Hepatocyte (in vitro differentiated cells): Measurements from ENCODE around the gene GGNBP2. TPM values are rescaled to one million over a fixed set of nuclear protein-coding genes. Genes with fewer than 3 reads are reported as not detected.

ENCODE experiments used
- DNase-seq: peaks from one replicate; pipeline ENCODE4 v3.0.0-alpha.2; 2016; ENCODE audit warnings: low spot score
- H2AFZ ChIP-seq: fragments of 200-600 bp; sonication (generic); 2 replicates; pipeline ENCODE4 v1.6.0; 2016; ENCODE audit warnings: antibody characterized with exemption, mild to moderate bottlenecking
- H3K27ac ChIP-seq: fragments of 200-600 bp; sonication (generic); 2 replicates; pipeline ENCODE4 v1.5.1; 2016; ENCODE audit warnings: mild to moderate bottlenecking
- H3K27me3 ChIP-seq: fragments of 200-600 bp; sonication (generic); 2 replicates; pipeline ENCODE4 v1.6.1; 2016
- H3K36me3 ChIP-seq: fragments of 200-600 bp; sonication (generic); replicated peaks from 2 replicates; pipeline ENCODE4 v1.5.1; 2016; ENCODE audit warnings: low read depth; ENCODE audit not compliant: insufficient read depth
- H3K4me1 ChIP-seq: fragments of 200-600 bp; sonication (generic); 2 replicates; pipeline ENCODE4 v1.5.1; 2016; ENCODE audit warnings: mild to moderate bottlenecking, moderate library complexity; ENCODE audit not compliant: insufficient read depth
- H3K4me2 ChIP-seq: fragments of 200-600 bp; sonication (generic); 2 replicates; pipeline ENCODE4 v1.6.0; 2016
- H3K4me3 ChIP-seq: fragments of 200-600 bp; sonication (generic); 2 replicates; pipeline ENCODE4 v1.5.1; 2016; ENCODE audit warnings: mild to moderate bottlenecking
- H3K79me2 ChIP-seq: fragments of 200-600 bp; sonication (generic); 2 replicates; pipeline ENCODE4 v1.6.0; 2017; ENCODE audit warnings: mild to moderate bottlenecking
- H3K9me2 ChIP-seq: fragments of 200-600 bp; sonication (generic); replicated peaks from 2 replicates; pipeline ENCODE4 v1.6.0; 2017; ENCODE audit warnings: mild to moderate bottlenecking; ENCODE audit not compliant: insufficient read depth
- H3K9me3 ChIP-seq: fragments of 200-600 bp; sonication (generic); 2 replicates; pipeline ENCODE4 v1.5.1; 2016; ENCODE audit warnings: low read depth, mild to moderate bottlenecking
- H4K20me1 ChIP-seq: fragments of 200-600 bp; sonication (generic); 2 replicates; pipeline ENCODE4 v1.6.0; 2016; ENCODE audit warnings: mild to moderate bottlenecking; ENCODE audit not compliant: insufficient read depth, poor library complexity, severe bottlenecking
- CTCF ChIP-seq: fragments of 200-600 bp; sonication (generic); IDR thresholded peaks from 2 replicates; pipeline ENCODE4 v1.5.1; 2016; ENCODE audit warnings: antibody characterized with exemption, mild to moderate bottlenecking; ENCODE audit not compliant: poor library complexity
- EZH2 ChIP-seq: fragments of 200-600 bp; sonication (generic); IDR thresholded peaks from 2 replicates; pipeline ENCODE4 v1.6.1; 2016; ENCODE audit warnings: antibody characterized with exemption, mild to moderate bottlenecking, borderline replicate concordance
- EZH2phosphoT487 ChIP-seq: fragments of 200-600 bp; sonication (generic); IDR thresholded peaks from one replicate; pipeline ENCODE4 v1.6.1; 2018; ENCODE audit warnings: antibody characterized with exemption, mild to moderate bottlenecking, low read depth, moderate library complexity; ENCODE audit not compliant: unreplicated experiment, severe bottlenecking
- WGBS: methylation state at CpG from one replicate; pipeline ENCODE4 v1.1.6; 2016; ENCODE audit warnings: low lambda C conversion rate; ENCODE audit errors: missing lambda C conversion rate; 5-methylcytosine and 5-hydroxymethylcytosine counted together
- polyA plus RNA-seq: library from polyadenylated mRNA; unstranded; fragments of >200 nt; fragmentation: Nextera tagmentation; extraction: Ambion mirVana; gene quantifications from 2 replicates; pipeline ENCODE4 v1.2.1, GENCODE V29; 2016
- total RNA-seq: library from RNA; depleted of rRNA; stranded (reverse); fragments of >200 nt; gene quantifications from 2 replicates; pipeline ENCODE4 v1.2.3, GENCODE V29; 2014

The GGNBP2 gene
- total and polyA plus RNA-seq, 2 experiments from 2014 or later, result 52.2 to 79.9 TPM

GRCh38 chr17:36612323-36612722, 67.6 kb downstream of the GGNBP2 start:
- H3K4me2 ChIP-seq, result no peak overlapping the region
- WGBS, result 90% methylated on average over 3 of the region's 3 CpGs

DNA sequence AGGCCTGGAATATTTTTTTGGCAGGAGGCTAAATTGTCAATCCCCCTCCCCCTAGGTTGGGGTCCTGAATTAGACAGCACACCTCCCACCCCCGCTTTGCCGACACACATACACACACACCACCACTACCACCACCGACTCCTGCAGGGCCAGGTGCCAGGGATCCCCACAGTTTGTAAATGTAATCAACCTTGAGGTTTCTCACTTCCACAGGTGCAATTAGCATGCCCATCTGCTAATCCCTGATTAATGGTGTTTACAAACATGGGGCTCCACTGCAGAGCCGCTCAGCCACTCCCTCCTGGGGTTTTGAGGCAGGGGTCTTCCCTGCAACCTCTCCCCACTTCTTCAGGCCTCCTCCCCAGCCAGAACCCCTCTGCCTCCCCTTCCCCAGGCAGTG, 68.4 kb downstream of the GGNBP2 start:
- Histone ChIP-seq H4K20me1 (no peaks in the 10 kb centered on the region), H3K27me3 (no peaks in the 10 kb centered on the region), H3K9me3 (no peaks in the 10 kb centered on the region), H3K4me3 (no peak overlapping the region), H3K4me2 (no peak overlapping the region), H3K36me3 (no peaks in the 10 kb centered on the region), H3K79me2 (no peaks in the 10 kb centered on the region), H2AFZ (no peak overlapping the region), H3K4me1 (no peaks in the 10 kb centered on the region), H3K9me2 (no peaks in the 10 kb centered on the region), H3K27ac (no peak overlapping the region)
- 54% methylated on average over 4 of the region's 4 CpGs for WGBS
- DNase-seq, result no peak
- no peak for TF ChIP-seq EZH2phosphoT487
- no peak for TF ChIP-seq CTCF
- TF ChIP-seq EZH2, result no peak

More at GRCh38 chr17:36612323-36612722, 67.6 kb downstream of the GGNBP2 start:
- Histone ChIP-seq H3K9me2 (no peaks in the 10 kb centered on the region), H3K79me2 (no peaks in the 10 kb centered on the region), H2AFZ (no peak overlapping the region), H3K27ac (no peak overlapping the region), H3K4me3 (no peak overlapping the region), H3K4me1 (no peaks in the 10 kb centered on the region), H3K36me3 (no peaks in the 10 kb centered on the region), H3K9me3 (no peaks in the 10 kb centered on the region), H4K20me1 (no peaks in the 10 kb centered on the region), H3K27me3 (no peaks in the 10 kb centered on the region)
- no peak for TF ChIP-seq EZH2phosphoT487
- TF ChIP-seq CTCF, result no peak
- TF ChIP-seq EZH2, result no peak
- no peak for DNase-seq

GRCh38 chr17:36614081-36614480, 69.4 kb downstream of the GGNBP2 start:
- H3K36me3 ChIP-seq, result no peaks in the 10 kb centered on the region
- H3K27ac ChIP-seq, result no peak overlapping the region
- no peaks in the 10 kb centered on the region for H3K79me2 ChIP-seq
- DNase-seq, result no peak
- no peak overlapping the region for H2AFZ ChIP-seq
- H3K27me3 ChIP-seq, result no peaks in the 10 kb centered on the region
- no peak overlapping the region for H3K4me2 ChIP-seq
- H4K20me1 ChIP-seq, result no peaks in the 10 kb centered on the region
- no peak overlapping the region for H3K4me3 ChIP-seq
- H3K9me3 ChIP-seq, result no peaks in the 10 kb centered on the region
- no peak for TF ChIP-seq CTCF
- no peak for TF ChIP-seq EZH2phosphoT487
- TF ChIP-seq EZH2, result no peak
- H3K4me1 ChIP-seq, result no peaks in the 10 kb centered on the region
- 70% methylated on average over 7 of the region's 7 CpGs for WGBS
- no peaks in the 10 kb centered on the region for H3K9me2 ChIP-seq

DNA sequence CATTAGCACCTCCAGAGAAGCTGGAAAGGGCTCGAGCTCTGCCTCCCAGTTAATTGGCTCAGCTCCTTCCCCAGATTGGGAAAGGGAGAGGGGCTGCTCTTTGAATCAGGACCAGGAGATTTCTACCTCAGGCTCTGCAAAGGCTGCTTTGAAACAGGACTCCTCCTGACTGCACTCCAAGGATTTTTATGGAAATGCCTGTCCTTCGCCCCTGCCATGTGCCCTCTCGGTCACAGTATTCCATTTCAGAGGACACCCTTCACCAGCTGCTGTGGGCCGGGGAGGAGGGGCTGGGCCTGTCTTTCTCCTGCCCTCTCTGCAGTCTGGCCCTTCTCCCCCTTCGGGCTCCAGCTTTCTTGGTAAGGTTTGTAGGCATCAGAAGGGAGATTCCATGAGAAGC, 70.2 kb downstream of the GGNBP2 start:
- Histone ChIP-seq H4K20me1 (no peaks in the 10 kb centered on the region), H3K4me1 (no peaks in the 10 kb centered on the region), H3K9me2 (no peaks in the 10 kb centered on the region), H3K27me3 (no peaks in the 10 kb centered on the region), H3K79me2 (no peaks in the 10 kb centered on the region), H3K36me3 (no peaks in the 10 kb centered on the region), H3K4me3 (no peak overlapping the region), H3K9me3 (no peaks in the 10 kb centered on the region), H3K27ac (no peak overlapping the region), H2AFZ (no peak overlapping the region), H3K4me2 (no peak overlapping the region)
- DNase-seq, result no peak
- TF ChIP-seq CTCF, result no peak
- TF ChIP-seq EZH2, result no peak
- TF ChIP-seq EZH2phosphoT487, result no peak
- WGBS, result 45% methylated on average over 5 of the region's 5 CpGs
